NCI-H2171 treated with DMSO at 0.1 percent for 48 hours (cell line): ENCODE data around the gene DCAF6.
"Not testable (repeated sequence)": the region's sequence is repeated elsewhere in the genome, so short reads cannot be mapped to it uniquely, and the experiment has no call there.

Experiments
- DNase-seq: peaks from one replicate; lab custom pipeline; 2025; lab: John Stamatoyannopoulos, UW

DCAF6 gene

GRCh38 chr1:167923324-167924056 lies 13.0 kb upstream of the DCAF6 start:
- no peak for DNase-seq

- no peak for DNase-seq
These were observed 12.4 kb upstream of the DCAF6 start for GRCh38 chr1:167924102-167924501.

GRCh38 chr1:167924543-167925231 lies 11.8 kb upstream of the DCAF6 start:
- DNase-seq = no peak

GRCh38 chr1:167926486-167926997 lies 9.9 kb upstream of the DCAF6 start:
- peak; percentile 25 for DNase-seq

- peak; percentile 30 for DNase-seq
These were observed 9.3 kb upstream of the DCAF6 start for GRCh38 chr1:167927046-167927754.

GRCh38 chr1:167928457-167928852 lies 8.0 kb upstream of the DCAF6 start:
- no peak for DNase-seq

GRCh38 chr1:167928919-167929318 lies 7.6 kb upstream of the DCAF6 start:
- not testable (repeated sequence) for DNase-seq

GRCh38 chr1:167929725-167930124 lies 6.8 kb upstream of the DCAF6 start:
- DNase-seq = no peak

GRCh38 chr1:167933788-167934187 lies 2.7 kb upstream of the DCAF6 start:
- DNase-seq = no peak

GRCh38 chr1:167934426-167935215 lies 1.9 kb upstream of the DCAF6 start:
- peak; percentile 24 for DNase-seq

- DNase-seq = peak; percentile 64
These were observed 1.0 kb upstream of the DCAF6 start for GRCh38 chr1:167935216-167936067.

GRCh38 chr1:167936930-167937708 lies 636 bp downstream of the DCAF6 start, which contains the start of gene MPC2:
Gene MPC2 (minus strand): TSS chr1:167937072. CDS start chr1:167935841, 1,231 bp downstream.
- DNase-seq = peak; percentile 70

GRCh38 chr1:167937709-167938010 lies 1.2 kb downstream of the DCAF6 start:
- DNase-seq = no peak

GRCh38 chr1:167938080-167938636 lies 1.7 kb downstream of the DCAF6 start:
- no peak for DNase-seq

- DNase-seq = no peak
These were observed 3.8 kb downstream of the DCAF6 start for GRCh38 chr1:167940264-167940663.

GRCh38 chr1:167943541-167943940 lies 7.1 kb downstream of the DCAF6 start:
- no peak for DNase-seq

GRCh38 chr1:167947733-167948132 lies 11.2 kb downstream of the DCAF6 start:
- no peak for DNase-seq

- DNase-seq = no peak
These were observed 13.3 kb downstream of the DCAF6 start for GRCh38 chr1:167949785-167950184.

GRCh38 chr1:167950569-167950968 lies 14.1 kb downstream of the DCAF6 start:
- no peak for DNase-seq

- DNase-seq = no peak
These were observed 19.4 kb downstream of the DCAF6 start for GRCh38 chr1:167955915-167956314.
